Right atrium auricular region (tissue), 2 donors: ENCODE measurements around the gene GNGT2. TPM values are rescaled to one million over a fixed set of nuclear protein-coding genes. Genes with fewer than 3 reads are reported as not detected.
A peak's percentile ranks its signal among the peaks of the same experiment; 100 is the strongest.
"Not testable (repeated sequence)": the region's sequence is repeated elsewhere in the genome, so short reads cannot be mapped to it uniquely, and the experiment has no call there.

ENCODE experiments used
- DNase-seq: peaks from one replicate; pipeline ENCODE4 v3.0.0-alpha.2; 2019; ENCODE audit warnings: low spot score
- H3K27ac ChIP-seq, 2 donors: fragments of 200-600 bp; sonication (generic); 1 replicate in 1 of 2; 2 replicates in 1 of 2; pipeline ENCODE4 v1.5.1; 2016 to 2019
- H3K27me3 ChIP-seq, 2 donors: fragments of 200-600 bp; sonication (generic); one replicate each; pipeline versions ENCODE4 v1.5.1 to v1.6.0; 2017 to 2019
- H3K36me3 ChIP-seq: fragments of 200-600 bp; sonication (generic); one replicate; pipeline ENCODE4 v1.5.1; 2016
- H3K4me1 ChIP-seq, 2 donors: fragments of 200-600 bp; sonication (generic); one replicate each; pipeline versions ENCODE4 v1.5.1 to v1.6.0; 2017 to 2019
- H3K4me3 ChIP-seq, 2 donors: fragments of 200-600 bp; sonication (generic); 1 replicate in 1 of 2; 2 replicates in 1 of 2; pipeline ENCODE4 v1.5.1; 2017 to 2019; ENCODE audit warnings: mild to moderate bottlenecking in 1 of 2, moderate library complexity in 1 of 2
- H3K9me3 ChIP-seq, 2 donors: fragments of 200-600 bp; sonication (generic); one replicate each; pipeline ENCODE4 v1.5.1; 2019
- CTCF ChIP-seq, 2 donors: fragments of 200-600 bp; sonication (generic); IDR thresholded peaks; one replicate each; pipeline ENCODE4 v1.5.1; 2019; ENCODE audit warnings: antibody characterized with exemption in 2 of 2
- total RNA-seq, 2 donors: library from RNA; depleted of rRNA; stranded (reverse); fragments of >200 nt; gene quantifications; one replicate each; pipeline ENCODE4 v1.1.0, GENCODE V29; 2016

GNGT2 gene
- total RNA-seq, 2 donors from 2014 or later: 0.90 to 1.4 TPM

DNA sequence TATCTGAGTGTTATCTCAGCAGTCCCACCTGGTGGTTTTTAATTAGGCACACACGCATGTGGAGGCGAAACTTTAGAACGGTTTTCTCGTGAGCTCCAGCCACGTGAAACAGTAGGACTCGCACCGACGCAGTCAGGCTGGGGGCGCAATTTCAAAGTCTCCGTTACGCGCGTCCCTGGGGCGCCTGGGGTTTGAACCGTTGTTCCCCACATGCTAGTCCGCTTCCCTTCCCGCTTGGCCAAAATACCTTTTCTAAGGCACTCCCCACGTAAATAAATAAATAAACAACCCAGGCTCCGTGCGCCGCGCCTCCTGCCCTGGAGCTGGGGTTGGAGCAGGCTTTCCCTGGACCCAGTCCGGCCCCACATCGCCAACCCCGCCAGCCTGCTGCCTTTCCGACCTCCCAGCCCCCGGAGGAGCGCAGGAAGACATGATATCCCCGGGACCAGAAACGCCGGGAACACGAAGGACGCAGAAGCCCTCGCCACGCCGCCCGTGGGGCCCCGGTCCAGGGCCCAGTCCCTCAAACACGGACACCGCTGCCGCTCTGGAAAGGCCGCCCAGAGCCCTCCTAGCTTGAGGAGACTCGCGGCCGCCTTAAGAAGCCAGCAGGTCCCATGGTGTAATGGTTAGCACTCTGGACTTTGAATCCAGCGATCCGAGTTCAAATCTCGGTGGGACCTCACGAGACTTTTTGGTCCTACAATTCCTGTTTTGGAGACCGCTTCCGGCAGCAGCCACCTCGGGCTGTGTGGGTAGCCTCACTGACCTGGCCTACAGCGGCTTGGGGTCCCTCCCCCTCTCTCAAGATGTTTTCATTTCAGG is 18.2 kb downstream of the GNGT2 start:
- DNase-seq: peak; percentile 98
- peak in 1 of 2 donors; percentile 64 for TF ChIP-seq CTCF (IDR thresholded peaks at IDR 0.05)
- peak overlapping the region; percentile 97 to 99 for H3K27ac ChIP-seq
- no peaks in the 10 kb centered on the region for H3K9me3 ChIP-seq
- H3K27me3 ChIP-seq: no peaks in the 10 kb centered on the region
- no peaks in the 10 kb centered on the region for H3K36me3 ChIP-seq
- H3K4me3 ChIP-seq: peak overlapping the region; percentile 78 to 87
- H3K4me1 ChIP-seq: peaks cover 0 to 4% of the 10 kb centered on the region in 2 donors

GRCh38 chr17:49191409-49191916 is 18.9 kb downstream of the GNGT2 start:
- DNase-seq: no peak
- peak overlapping the region; percentile 97 to 99 for H3K27ac ChIP-seq
- H3K27me3 ChIP-seq: no peaks in the 10 kb centered on the region
- no peaks in the 10 kb centered on the region for H3K36me3 ChIP-seq
- no peaks in the 10 kb centered on the region for H3K9me3 ChIP-seq
- TF ChIP-seq CTCF (IDR thresholded peaks at IDR 0.05): no peak
- H3K4me1 ChIP-seq: peaks cover 0 to 4% of the 10 kb centered on the region in 2 donors
- peak overlapping the region; percentile 78 to 87 for H3K4me3 ChIP-seq

DNA sequence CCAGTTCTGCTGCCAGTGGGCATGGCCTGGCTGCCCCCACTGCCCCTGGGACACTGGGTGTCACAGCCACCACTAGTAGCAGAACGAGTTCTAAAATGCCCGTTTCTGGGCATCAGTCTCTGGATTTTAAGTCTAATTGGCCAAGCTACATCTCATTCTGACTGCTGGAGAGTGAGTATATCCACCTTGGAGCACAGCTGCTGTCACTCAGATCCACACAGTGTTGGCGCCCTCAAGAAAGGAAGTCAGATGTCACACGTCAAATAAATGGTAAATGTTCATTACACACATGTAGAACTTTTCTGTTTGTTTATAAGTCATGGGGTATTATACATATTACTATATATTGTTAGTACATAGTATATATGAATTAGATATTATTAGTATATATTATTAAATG is 19.4 kb downstream of the GNGT2 start:
- Histone ChIP-seq H3K27me3 (no peaks in the 10 kb centered on the region), H3K4me1 (peaks cover 0 to 4% of the 10 kb centered on the region in 2 donors), H3K9me3 (no peaks in the 10 kb centered on the region), H3K27ac (no peak overlapping the region), H3K36me3 (no peaks in the 10 kb centered on the region), H3K4me3 (no peak overlapping the region)
- no peak for DNase-seq
- TF ChIP-seq CTCF (IDR thresholded peaks at IDR 0.05): no peak

DNA sequence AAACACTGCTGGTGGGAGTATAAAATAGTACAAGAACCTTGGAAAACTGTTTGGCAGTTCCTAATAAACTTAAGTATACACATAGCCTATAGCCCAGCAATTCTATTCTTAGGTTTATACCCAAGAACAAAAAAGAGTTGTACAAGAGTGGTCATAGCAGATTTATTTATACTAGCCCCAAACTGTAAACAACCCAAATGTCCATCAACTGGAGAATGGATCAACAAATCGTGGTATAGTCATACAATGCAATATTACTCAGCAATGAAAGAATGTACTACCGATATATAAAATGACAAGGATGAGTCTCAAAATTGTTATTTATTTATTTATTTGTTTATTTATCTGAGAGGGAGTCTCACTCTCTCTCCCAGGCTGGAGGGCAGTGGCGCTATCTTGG is 23.1 kb downstream of the GNGT2 start:
- no peaks in the 10 kb centered on the region for H3K27me3 ChIP-seq
- DNase-seq: no peak
- no peaks in the 10 kb centered on the region for H3K36me3 ChIP-seq
- TF ChIP-seq CTCF (IDR thresholded peaks at IDR 0.05): no peak
- H3K27ac ChIP-seq: no peak overlapping the region
- H3K9me3 ChIP-seq: no peaks in the 10 kb centered on the region
- H3K4me3 ChIP-seq: no peak overlapping the region
- H3K4me1 ChIP-seq: peaks cover 0 to 4% of the 10 kb centered on the region in 2 donors

GRCh38 chr17:49185381-49185780 is 25.0 kb downstream of the GNGT2 start:
- H3K36me3 ChIP-seq, H3K4me3 ChIP-seq, H3K27ac ChIP-seq, H3K4me1 ChIP-seq, H3K27me3 ChIP-seq, DNase-seq, H3K9me3 ChIP-seq: not testable (repeated sequence)

GRCh38 chr17:49184522-49184921 is 25.9 kb downstream of the GNGT2 start:
- not testable (repeated sequence) for H3K4me3 ChIP-seq, H3K4me1 ChIP-seq

More at GRCh38 chr17:49184522-49184921, 25.9 kb downstream of the GNGT2 start:
- H3K9me3 ChIP-seq, H3K27ac ChIP-seq, DNase-seq, H3K27me3 ChIP-seq, H3K36me3 ChIP-seq: not testable (repeated sequence)
